Liver (tissue), 9 donors: ENCODE results near the gene RALGAPA2. TPM values are rescaled to one million over a fixed set of nuclear protein-coding genes. Genes with fewer than 3 reads are reported as not detected.

Experiments used
- DNase-seq: peaks from one replicate; pipeline ENCODE4 v3.0.0-alpha.2; 2017; ENCODE audit warnings: low spot score
- H3K27ac ChIP-seq, 2 donors: one replicate each; pipeline ENCODE4 v1.7.0; 2013; ENCODE audit warnings: inconsistent platforms in 2 of 2, low read length in 2 of 2, control low read depth in 1 of 2, low read depth in 1 of 2, mild to moderate bottlenecking in 1 of 2
- H3K27me3 ChIP-seq, 4 donors: one replicate each; pipeline versions ENCODE4 v1.6.1 to v1.7.0; 2013; ENCODE audit warnings: low read length in 3 of 4, inconsistent platforms in 1 of 4, mild to moderate bottlenecking in 1 of 4, moderate library complexity in 1 of 4; ENCODE audit not compliant: control insufficient read depth in 4 of 4, insufficient read depth in 4 of 4
- H3K36me3 ChIP-seq, 4 donors: one replicate each; pipeline versions ENCODE4 v1.6.1 to v1.7.0; 2013; ENCODE audit warnings: low read length in 3 of 4, mild to moderate bottlenecking in 3 of 4, low read depth in 1 of 4, moderate library complexity in 1 of 4; ENCODE audit not compliant: control insufficient read depth in 4 of 4, insufficient read depth in 3 of 4
- H3K4me1 ChIP-seq, 4 donors: one replicate each; pipeline versions ENCODE4 v1.6.1 to v1.7.0; 2013; ENCODE audit warnings: low read length in 3 of 4, mild to moderate bottlenecking in 3 of 4, moderate library complexity in 1 of 4; ENCODE audit not compliant: control insufficient read depth in 4 of 4, insufficient read depth in 4 of 4
- H3K4me3 ChIP-seq, 3 donors: one replicate each; pipeline versions ENCODE4 v1.6.1 to v1.7.0; 2013; ENCODE audit warnings: low read length in 3 of 3, control low read depth in 1 of 3, low read depth in 1 of 3, mild to moderate bottlenecking in 1 of 3
- H3K9ac ChIP-seq, 2 donors: one replicate each; pipeline ENCODE4 v1.7.0; 2013; ENCODE audit warnings: low read length in 2 of 2, mild to moderate bottlenecking in 2 of 2, moderate library complexity in 2 of 2, control low read depth in 1 of 2, low read depth in 1 of 2
- H3K9me3 ChIP-seq, 4 donors: one replicate each; pipeline versions ENCODE4 v1.6.1 to v1.7.0; 2013; ENCODE audit warnings: low read length in 3 of 4; ENCODE audit not compliant: control insufficient read depth in 4 of 4
- ATF3 ChIP-seq: IDR thresholded peaks from 2 replicates; pipeline ENCODE4 v1.6.1; 2016; ENCODE audit warnings: antibody characterized with exemption
- CTCF ChIP-seq: fragments of 150-350 bp; IDR thresholded peaks from 2 replicates; pipeline ENCODE4 v1.5.1; 2017; ENCODE audit warnings: improper control_type of control experiment, low read depth, low read length; ENCODE audit not compliant: missing input control
- EGR1 ChIP-seq, 2 donors: IDR thresholded peaks; 2 replicates each; pipeline ENCODE4 v1.6.1; 2016 to 2018; ENCODE audit warnings: antibody characterized with exemption in 2 of 2, low read depth in 2 of 2
- FOXA1 ChIP-seq: IDR thresholded peaks from 2 replicates; pipeline ENCODE4 v1.6.1; 2016; ENCODE audit warnings: antibody characterized with exemption
- FOXA2 ChIP-seq: IDR thresholded peaks from 2 replicates; pipeline ENCODE4 v1.6.1; 2016; ENCODE audit warnings: antibody characterized with exemption
- GABPA ChIP-seq, 2 donors: IDR thresholded peaks in 1 of 2; conservative IDR thresholded peaks in 1 of 2; 2 replicates each; pipeline ENCODE4 v1.6.1; 2016; ENCODE audit warnings: antibody characterized with exemption in 2 of 2, mild to moderate bottlenecking in 1 of 2, moderate library complexity in 1 of 2
- HNF4A ChIP-seq, 2 donors: conservative IDR thresholded peaks; 2 replicates each; pipeline ENCODE4 v1.6.1; 2016; ENCODE audit warnings: antibody characterized with exemption in 2 of 2, mild to moderate bottlenecking in 2 of 2
- HNF4G ChIP-seq: IDR thresholded peaks from 2 replicates; pipeline ENCODE4 v1.6.1; 2016; ENCODE audit warnings: antibody characterized with exemption
- JUND ChIP-seq, 2 donors: IDR thresholded peaks; 2 replicates each; pipeline ENCODE4 v1.6.1; 2016; ENCODE audit warnings: antibody characterized with exemption in 2 of 2
- MAX ChIP-seq: IDR thresholded peaks from 2 replicates; pipeline ENCODE4 v1.6.1; 2016; ENCODE audit warnings: antibody characterized with exemption
- NR2F2 ChIP-seq: IDR thresholded peaks from 2 replicates; pipeline ENCODE4 v1.6.1; 2016; ENCODE audit warnings: antibody characterized with exemption
- RAD21 ChIP-seq, 2 donors: IDR thresholded peaks; 2 replicates each; pipeline ENCODE4 v1.6.1; 2016; ENCODE audit warnings: antibody characterized with exemption in 2 of 2, mild to moderate bottlenecking in 2 of 2
- REST ChIP-seq: IDR thresholded peaks from 2 replicates; pipeline ENCODE4 v1.6.1; 2016; ENCODE audit warnings: antibody characterized with exemption, mild to moderate bottlenecking
- RXRA ChIP-seq, 2 donors: IDR thresholded peaks; 2 replicates each; pipeline ENCODE4 v1.6.1; 2017 to 2018; ENCODE audit warnings: antibody characterized with exemption in 2 of 2, mild to moderate bottlenecking in 1 of 2
- SP1 ChIP-seq: IDR thresholded peaks from 2 replicates; pipeline ENCODE4 v1.6.1; 2018; ENCODE audit warnings: antibody characterized with exemption, mild to moderate bottlenecking
- TAF1 ChIP-seq: conservative IDR thresholded peaks from 2 replicates; pipeline ENCODE4 v1.6.1; 2016; ENCODE audit warnings: antibody characterized with exemption, mild to moderate bottlenecking
- YY1 ChIP-seq: IDR thresholded peaks from 2 replicates; pipeline ENCODE4 v1.6.1; 2016; ENCODE audit warnings: antibody characterized with exemption, mild to moderate bottlenecking
- ZBTB33 ChIP-seq: IDR thresholded peaks from 2 replicates; pipeline ENCODE4 v1.6.1; 2016; ENCODE audit warnings: antibody characterized with exemption
- WGBS: extraction: QIAGEN DNeasy Blood & Tissue Kit; methylation state at CpG from one replicate; pipeline ENCODE4 v1.1.7; 2013; 5-methylcytosine and 5-hydroxymethylcytosine counted together
- polyA plus RNA-seq, 2 donors: library from polyadenylated mRNA; stranded (reverse) in 1 of 2; unstranded in 1 of 2; fragments of 200-250 nt in 1 of 2; fragments of >200 nt in 1 of 2; fragmentation: Nextera tagmentation in 1 of 2; extraction: Ambion mirVana in 1 of 2; gene quantifications; one replicate each; pipeline versions ENCODE4 v1.2.1 to v1.2.3, GENCODE V29; 2013 to 2015
- total RNA-seq, 2 donors: library from RNA; depleted of rRNA; stranded (reverse); fragments of >200 nt; gene quantifications; one replicate each; pipeline ENCODE4 v1.2.3, GENCODE V29; 2014
- donor health status: healthy.
- donor health status: healthy.
- donor health status: healthy.
- donor health status: healthy.
- donor health status: healthy.

The RALGAPA2 gene
- total and polyA plus RNA-seq, 4 donors: 14.8 to 89.9 (median 25.1) TPM

- Histone ChIP-seq H3K4me1 (peaks cover 0 to 5% (median 3%) of the 10 kb centered on the region in 4 donors), H3K36me3 (peaks cover 2 to 31% (median 12%) of the 10 kb centered on the region in 4 donors), H3K4me3 (no peak overlapping the region), H3K9me3 (no peaks in the 10 kb centered on the region), H3K9ac (no peak overlapping the region), H3K27ac (no peak overlapping the region), H3K27me3 (no peaks in the 10 kb centered on the region)
- TF ChIP-seq SP1 (no peak), FOXA2 (no peak), HNF4A (conservative IDR thresholded peaks at IDR 0.05) (no peak), YY1 (no peak), NR2F2 (no peak), ZBTB33 (no peak), HNF4G (no peak), MAX (no peak), JUND (IDR thresholded peaks at IDR 0.05) (no peak), TAF1 (no peak), FOXA1 (no peak), RAD21 (IDR thresholded peaks at IDR 0.05) (no peak), CTCF (no peak), EGR1 (IDR thresholded peaks at IDR 0.05; ENCODE audit: low read depth in 2 of 2) (no peak), RXRA (IDR thresholded peaks at IDR 0.05) (no peak), ATF3 (no peak), GABPA (IDR thresholded peaks at IDR 0.05 in 1 of 2, conservative IDR thresholded peaks at IDR 0.05 in 1 of 2) (no peak), REST (no peak)
- WGBS: 92% methylated on average over 3 of the region's 3 CpGs
- no peak for DNase-seq
These were observed 310.5 kb downstream of the RALGAPA2 start for GRCh38 chr20:20401991-20402390.
